PC-3 (cell line): ENCODE data around the gene ANGPTL2. TPM values are rescaled to one million over a fixed set of nuclear protein-coding genes. Genes with fewer than 3 reads are reported as not detected.

Source experiments
- ATAC-seq: fragments of 200-7000 bp; cut with Tn5 transposase; 2 replicates; pipeline ENCODE4 v1.9.1; 2020; ENCODE audit warnings: mild to moderate bottlenecking, moderate library complexity
- BruUV-seq: library from RNA; stranded (reverse); fragments of 400-500 nt; replicated peaks from 2 replicates; lab custom pipeline; 2021; lab: Mats Ljungman, UMichigan
- CTCF ChIA-PET: fragments of 300-600 bp; sonication (Branson Sonifier 250); formaldehyde crosslinking; loops from one replicate; lab custom pipeline; 2022; ENCODE audit warnings: antibody characterized with exemption; lab: Charles Lee
- POLR2A ChIA-PET: fragments of 300-600 bp; sonication (Branson Sonifier 250); formaldehyde crosslinking; loops from one replicate; lab custom pipeline; 2022; ENCODE audit warnings: antibody characterized with exemption; ENCODE audit not compliant: unreplicated experiment; lab: Charles Lee
- DNase-seq: peaks from one replicate; pipeline ENCODE4 v3.0.0-alpha.2; 2015
- H2AFZ ChIP-seq: fragments of 300-600 bp; sonication (generic); 2 replicates; pipeline ENCODE4 v1.6.0; 2016; ENCODE audit warnings: antibody characterized with exemption, low read length
- H3F3A ChIP-seq: fragments of 300-600 bp; sonication (generic); one replicate; pipeline ENCODE4 v1.6.0; 2017; ENCODE audit warnings: antibody characterized with exemption, low read length, control low read depth, mild to moderate bottlenecking; ENCODE audit not compliant: unreplicated experiment
- H3K27ac ChIP-seq: fragments of 300-600 bp; sonication (generic); 2 replicates; pipeline ENCODE4 v1.5.1; 2016; ENCODE audit warnings: mild to moderate bottlenecking, low read length
- H3K27me3 ChIP-seq: fragments of 300-600 bp; sonication (generic); 2 replicates; pipeline ENCODE4 v1.6.1; 2016; ENCODE audit warnings: low read length, mixed read lengths
- H3K36me3 ChIP-seq: fragments of 300-600 bp; sonication (generic); 2 replicates; pipeline ENCODE4 v1.6.1; 2016; ENCODE audit warnings: low read depth, mixed run types, low read length, mixed read lengths
- H3K4me1 ChIP-seq: fragments of 300-600 bp; sonication (generic); 2 replicates; pipeline ENCODE4 v1.5.1; 2016; ENCODE audit warnings: low read length; ENCODE audit not compliant: insufficient read depth
- H3K4me2 ChIP-seq: fragments of 300-600 bp; sonication (generic); 2 replicates; pipeline ENCODE4 v1.6.0; 2016; ENCODE audit warnings: low read length
- H3K4me3 ChIP-seq: fragments of 300-600 bp; sonication (generic); 2 replicates; pipeline ENCODE4 v1.5.1; 2016; ENCODE audit warnings: mild to moderate bottlenecking, low read length, mixed read lengths
- H3K79me2 ChIP-seq: fragments of 300-600 bp; sonication (generic); 2 replicates; pipeline ENCODE4 v1.6.1; 2017; ENCODE audit warnings: low read length, mixed read lengths
- H3K9ac ChIP-seq: fragments of 300-600 bp; sonication (generic); 2 replicates; pipeline ENCODE4 v1.6.0; 2016; ENCODE audit warnings: mild to moderate bottlenecking, low read length
- H3K9me2 ChIP-seq: fragments of 300-600 bp; sonication (generic); replicated peaks from 2 replicates; pipeline ENCODE4 v1.6.1; 2016; ENCODE audit warnings: mixed run types, low read length, mixed read lengths
- H3K9me3 ChIP-seq: fragments of 300-600 bp; sonication (generic); 2 replicates; pipeline ENCODE4 v1.6.1; 2016; ENCODE audit warnings: low read length, mixed read lengths
- H4K20me1 ChIP-seq: fragments of 300-600 bp; sonication (generic); 2 replicates; pipeline ENCODE4 v1.6.1; 2016; ENCODE audit warnings: low read length, mixed read lengths
- EZH2 ChIP-seq: fragments of 300-600 bp; sonication (generic); IDR thresholded peaks from one replicate; pipeline ENCODE4 v1.6.1; 2017; ENCODE audit warnings: antibody characterized with exemption, mild to moderate bottlenecking, low read length; ENCODE audit not compliant: unreplicated experiment
- EZH2phosphoT487 ChIP-seq: fragments of 300-600 bp; sonication (generic); IDR thresholded peaks from 2 replicates; pipeline ENCODE4 v1.6.1; 2018; ENCODE audit warnings: mild to moderate bottlenecking, antibody characterized with exemption, low read length, borderline replicate concordance
- intact Hi-C: fragments of 100-400 bp; cut with micrococcal nuclease; formaldehyde crosslinking; loops from 2 replicates; pipeline ENCODE4 v1.9.0; 2023
- total RNA-seq: library from RNA; depleted of rRNA; stranded (reverse); fragments of >200 nt; gene quantifications from 2 replicates; pipeline ENCODE4 v1.2.3, GENCODE V29; 2014
- TF ChIP-seq, protein P1 (sequence below): fragments of 300-600 bp; sonication (generic); conservative IDR thresholded peaks from 2 replicates; pipeline ENCODE4 v1.5.1; 2017; ENCODE audit warnings: antibody characterized with exemption, low read depth, mild to moderate bottlenecking, low read length

ANGPTL2 gene
- total RNA-seq, 1 experiment from 2014 or later: 0.07 TPM

DNA sequence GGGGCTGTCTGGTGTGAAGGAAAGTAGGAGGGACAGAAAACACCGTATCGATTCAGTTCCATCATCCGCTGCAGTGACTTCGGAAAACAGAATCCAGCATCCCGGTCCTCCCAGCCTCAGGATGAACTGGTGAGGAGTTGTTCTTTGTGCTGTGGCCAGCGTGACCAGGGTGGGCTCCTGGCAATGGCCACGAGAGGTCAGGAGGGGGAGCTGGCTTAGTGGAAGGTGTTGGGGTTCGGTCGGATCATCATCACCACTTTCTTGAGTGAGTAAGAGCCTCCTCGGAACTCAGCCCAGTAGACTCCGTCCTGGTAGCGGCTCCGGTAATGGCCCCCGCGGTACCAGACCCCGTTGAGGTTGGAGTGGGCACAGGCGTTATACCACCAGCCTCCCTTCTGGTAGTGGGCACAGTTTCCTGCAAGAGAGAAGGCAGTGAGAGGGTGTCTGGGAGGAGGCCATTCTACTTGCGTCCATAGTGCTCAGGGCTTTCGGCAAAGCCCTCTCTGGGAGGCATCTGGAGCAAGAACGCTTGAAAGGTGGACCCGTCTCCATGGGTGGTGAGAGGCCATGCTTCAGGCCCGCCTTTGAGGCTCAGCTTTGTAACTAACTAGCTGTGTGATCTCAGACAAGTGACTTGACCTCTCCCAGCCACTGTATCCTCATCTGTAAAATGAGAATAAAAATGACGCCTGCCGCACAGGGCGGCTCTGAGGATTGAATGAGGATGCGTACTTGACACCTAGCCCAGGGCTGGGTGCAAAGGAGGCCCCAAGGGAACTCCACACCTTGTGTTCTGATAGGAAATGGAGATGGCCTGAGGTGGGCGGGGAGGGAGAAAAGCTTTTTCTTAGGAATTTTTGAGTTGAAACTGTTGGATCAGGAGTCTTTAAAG, 33.5 kb downstream of the ANGPTL2 start:
- no peaks in the 10 kb centered on the region for H3K79me2 ChIP-seq
- intact Hi-C loops: no loop called here
- TF ChIP-seq EZH2phosphoT487 (no peak), EZH2 (no peak)
- TF ChIP-seq, protein P1, sequence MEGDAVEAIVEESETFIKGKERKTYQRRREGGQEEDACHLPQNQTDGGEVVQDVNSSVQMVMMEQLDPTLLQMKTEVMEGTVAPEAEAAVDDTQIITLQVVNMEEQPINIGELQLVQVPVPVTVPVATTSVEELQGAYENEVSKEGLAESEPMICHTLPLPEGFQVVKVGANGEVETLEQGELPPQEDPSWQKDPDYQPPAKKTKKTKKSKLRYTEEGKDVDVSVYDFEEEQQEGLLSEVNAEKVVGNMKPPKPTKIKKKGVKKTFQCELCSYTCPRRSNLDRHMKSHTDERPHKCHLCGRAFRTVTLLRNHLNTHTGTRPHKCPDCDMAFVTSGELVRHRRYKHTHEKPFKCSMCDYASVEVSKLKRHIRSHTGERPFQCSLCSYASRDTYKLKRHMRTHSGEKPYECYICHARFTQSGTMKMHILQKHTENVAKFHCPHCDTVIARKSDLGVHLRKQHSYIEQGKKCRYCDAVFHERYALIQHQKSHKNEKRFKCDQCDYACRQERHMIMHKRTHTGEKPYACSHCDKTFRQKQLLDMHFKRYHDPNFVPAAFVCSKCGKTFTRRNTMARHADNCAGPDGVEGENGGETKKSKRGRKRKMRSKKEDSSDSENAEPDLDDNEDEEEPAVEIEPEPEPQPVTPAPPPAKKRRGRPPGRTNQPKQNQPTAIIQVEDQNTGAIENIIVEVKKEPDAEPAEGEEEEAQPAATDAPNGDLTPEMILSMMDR: no peak
- H3K36me3 ChIP-seq: no peaks in the 10 kb centered on the region
- DNase-seq (no peak), ATAC-seq (no peak)
- no peaks in the 10 kb centered on the region for H3K27me3 ChIP-seq
- no peak overlapping the region for H3K4me2 ChIP-seq
- H4K20me1 ChIP-seq: no peaks in the 10 kb centered on the region
- no peaks in the 10 kb centered on the region for H3F3A ChIP-seq
- ChIA-PET CTCF (no interaction called here), POLR2A (no interaction called here)
- BruUV-seq: no TSS peak
- no peak overlapping the region for H2AFZ ChIP-seq
- no peak overlapping the region for H3K27ac ChIP-seq
- no peak overlapping the region for H3K4me3 ChIP-seq
- no peaks in the 10 kb centered on the region for H3K9me3 ChIP-seq
- H3K9ac ChIP-seq: no peak overlapping the region
- no peaks in the 10 kb centered on the region for H3K9me2 ChIP-seq
- H3K4me1 ChIP-seq: no peaks in the 10 kb centered on the region

DNA sequence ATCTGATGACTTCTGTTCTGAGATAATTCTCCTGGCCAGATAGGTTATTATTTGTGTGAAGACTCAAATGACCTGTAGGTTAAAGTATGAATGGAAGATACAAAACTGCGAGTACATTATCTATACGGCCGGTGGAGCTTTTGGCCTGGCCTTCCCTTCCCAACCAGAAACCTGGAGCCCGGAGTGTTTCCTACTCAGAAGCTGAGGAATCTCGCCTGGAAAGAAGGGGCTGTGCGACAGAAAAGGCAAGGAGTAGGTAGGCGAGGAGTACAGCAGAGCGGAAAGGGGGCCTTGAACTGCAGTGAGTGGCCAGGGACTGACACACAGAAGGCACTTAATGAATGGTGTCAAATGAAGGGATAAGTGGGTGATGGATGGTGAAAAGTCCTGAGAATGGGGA, 34.6 kb downstream of the ANGPTL2 start:
- ATAC-seq: no peak

More for the DNA sequence above, 34.6 kb downstream of the ANGPTL2 start:
- Histone ChIP-seq H3K9ac (no peak overlapping the region), H2AFZ (no peak overlapping the region), H3K9me2 (no peaks in the 10 kb centered on the region), H4K20me1 (no peaks in the 10 kb centered on the region), H3F3A (no peaks in the 10 kb centered on the region), H3K79me2 (no peaks in the 10 kb centered on the region), H3K27ac (no peak overlapping the region), H3K36me3 (no peaks in the 10 kb centered on the region), H3K27me3 (no peaks in the 10 kb centered on the region), H3K4me1 (no peaks in the 10 kb centered on the region), H3K9me3 (no peaks in the 10 kb centered on the region), H3K4me3 (no peak overlapping the region), H3K4me2 (no peak overlapping the region)
- BruUV-seq: no TSS peak
- TF ChIP-seq EZH2: no peak
- TF ChIP-seq, protein P1: no peak
- TF ChIP-seq EZH2phosphoT487: no peak
- DNase-seq: no peak
- intact Hi-C loops: no loop called here
- POLR2A ChIA-PET: no interaction called here
- CTCF ChIA-PET: no interaction called here
